GM12878 (cell line): ENCODE measurements around the gene FGFR1OP2.

ENCODE experiments used
- BRCA1 ChIP-seq: IDR thresholded peaks from 2 replicates; pipeline ENCODE4 v1.6.1; 2011; ENCODE audit warnings: low read depth, low read length, improper control_type of control experiment
- CHD4 ChIP-seq: fragments of 200-600 bp; sonication (generic); IDR thresholded peaks from 2 replicates; pipeline ENCODE4 v1.6.1; 2016; ENCODE audit warnings: mild to moderate bottlenecking
- FOXK2 ChIP-seq: fragments of 450-650 bp; IDR thresholded peaks from 2 replicates; pipeline ENCODE4 v1.6.1; 2017; ENCODE audit warnings: mild to moderate bottlenecking, moderate library complexity
- GABPA ChIP-seq: IDR thresholded peaks from 2 replicates; pipeline ENCODE4 v1.6.1; 2014; ENCODE audit warnings: antibody characterized with exemption, low read depth, mild to moderate bottlenecking, inconsistent platforms
- HDAC2 ChIP-seq: fragments of 200-600 bp; sonication (generic); IDR thresholded peaks from 2 replicates; pipeline ENCODE4 v1.6.1; 2017
- MYC ChIP-seq: IDR thresholded peaks from 2 replicates; pipeline ENCODE4 v1.6.1; 2011; ENCODE audit warnings: mild to moderate bottlenecking, low read length, moderate library complexity, inconsistent platforms; ENCODE audit not compliant: insufficient read depth, insufficient replicate concordance, insufficient read length, severe bottlenecking
- NFYB ChIP-seq: IDR thresholded peaks from 2 replicates; pipeline ENCODE4 v1.6.1; 2011; ENCODE audit warnings: low read depth, mild to moderate bottlenecking, low read length, improper control_type of control experiment, moderate library complexity; ENCODE audit not compliant: insufficient read depth
- POLR2A ChIP-seq: IDR thresholded peaks from 2 replicates; pipeline ENCODE4 v1.6.1; 2011; ENCODE audit warnings: low read depth, mild to moderate bottlenecking, low read length
- POLR2AphosphoS5 ChIP-seq: IDR thresholded peaks from 2 replicates; pipeline ENCODE4 v1.6.1; 2011; ENCODE audit warnings: mild to moderate bottlenecking, low read length, inconsistent platforms
- TAF1 ChIP-seq: IDR thresholded peaks from 2 replicates; pipeline ENCODE4 v1.6.1; 2011; ENCODE audit warnings: mild to moderate bottlenecking, low read depth, low read length, borderline replicate concordance
- YY1 ChIP-seq: IDR thresholded peaks from 2 replicates; pipeline ENCODE4 v1.6.1; 2011; ENCODE audit warnings: low read depth, mild to moderate bottlenecking, low read length
- TF ChIP-seq, protein P1 (sequence below), 3 experiments: IDR thresholded peaks in 2 of 3; conservative IDR thresholded peaks in 1 of 3; 2 replicates each; pipeline ENCODE4 v1.5.1; 2011; ENCODE audit warnings: low read depth in 3 of 3, low read length in 3 of 3, mild to moderate bottlenecking in 3 of 3, control low read depth in 2 of 3, moderate library complexity in 2 of 3, inconsistent platforms in 1 of 3, mixed read lengths in 1 of 3; ENCODE audit not compliant: control insufficient read depth in 2 of 3, insufficient read depth in 1 of 3; ENCODE audit errors: extremely low read depth in 1 of 3
- TF ChIP-seq, protein P2 (sequence below): fragments of 150-350 bp; IDR thresholded peaks from 2 replicates; pipeline ENCODE4 v1.6.1; 2016; ENCODE audit warnings: low read depth, low read length

- TF ChIP-seq HDAC2: no peak
- no peak for TF ChIP-seq MYC
- TF ChIP-seq GABPA: no peak
- TF ChIP-seq, protein P1, sequence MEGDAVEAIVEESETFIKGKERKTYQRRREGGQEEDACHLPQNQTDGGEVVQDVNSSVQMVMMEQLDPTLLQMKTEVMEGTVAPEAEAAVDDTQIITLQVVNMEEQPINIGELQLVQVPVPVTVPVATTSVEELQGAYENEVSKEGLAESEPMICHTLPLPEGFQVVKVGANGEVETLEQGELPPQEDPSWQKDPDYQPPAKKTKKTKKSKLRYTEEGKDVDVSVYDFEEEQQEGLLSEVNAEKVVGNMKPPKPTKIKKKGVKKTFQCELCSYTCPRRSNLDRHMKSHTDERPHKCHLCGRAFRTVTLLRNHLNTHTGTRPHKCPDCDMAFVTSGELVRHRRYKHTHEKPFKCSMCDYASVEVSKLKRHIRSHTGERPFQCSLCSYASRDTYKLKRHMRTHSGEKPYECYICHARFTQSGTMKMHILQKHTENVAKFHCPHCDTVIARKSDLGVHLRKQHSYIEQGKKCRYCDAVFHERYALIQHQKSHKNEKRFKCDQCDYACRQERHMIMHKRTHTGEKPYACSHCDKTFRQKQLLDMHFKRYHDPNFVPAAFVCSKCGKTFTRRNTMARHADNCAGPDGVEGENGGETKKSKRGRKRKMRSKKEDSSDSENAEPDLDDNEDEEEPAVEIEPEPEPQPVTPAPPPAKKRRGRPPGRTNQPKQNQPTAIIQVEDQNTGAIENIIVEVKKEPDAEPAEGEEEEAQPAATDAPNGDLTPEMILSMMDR (IDR thresholded peaks at IDR 0.05 in 2 of 3, conservative IDR thresholded peaks at IDR 0.05 in 1 of 3; ENCODE audit: control insufficient read depth in 2 of 3, extremely low read depth in 1 of 3, insufficient read depth in 1 of 3, low read depth in 3 of 3, low read length in 3 of 3): no peak
- no peak for TF ChIP-seq POLR2A
- no peak for TF ChIP-seq CHD4
- TF ChIP-seq, protein P2, sequence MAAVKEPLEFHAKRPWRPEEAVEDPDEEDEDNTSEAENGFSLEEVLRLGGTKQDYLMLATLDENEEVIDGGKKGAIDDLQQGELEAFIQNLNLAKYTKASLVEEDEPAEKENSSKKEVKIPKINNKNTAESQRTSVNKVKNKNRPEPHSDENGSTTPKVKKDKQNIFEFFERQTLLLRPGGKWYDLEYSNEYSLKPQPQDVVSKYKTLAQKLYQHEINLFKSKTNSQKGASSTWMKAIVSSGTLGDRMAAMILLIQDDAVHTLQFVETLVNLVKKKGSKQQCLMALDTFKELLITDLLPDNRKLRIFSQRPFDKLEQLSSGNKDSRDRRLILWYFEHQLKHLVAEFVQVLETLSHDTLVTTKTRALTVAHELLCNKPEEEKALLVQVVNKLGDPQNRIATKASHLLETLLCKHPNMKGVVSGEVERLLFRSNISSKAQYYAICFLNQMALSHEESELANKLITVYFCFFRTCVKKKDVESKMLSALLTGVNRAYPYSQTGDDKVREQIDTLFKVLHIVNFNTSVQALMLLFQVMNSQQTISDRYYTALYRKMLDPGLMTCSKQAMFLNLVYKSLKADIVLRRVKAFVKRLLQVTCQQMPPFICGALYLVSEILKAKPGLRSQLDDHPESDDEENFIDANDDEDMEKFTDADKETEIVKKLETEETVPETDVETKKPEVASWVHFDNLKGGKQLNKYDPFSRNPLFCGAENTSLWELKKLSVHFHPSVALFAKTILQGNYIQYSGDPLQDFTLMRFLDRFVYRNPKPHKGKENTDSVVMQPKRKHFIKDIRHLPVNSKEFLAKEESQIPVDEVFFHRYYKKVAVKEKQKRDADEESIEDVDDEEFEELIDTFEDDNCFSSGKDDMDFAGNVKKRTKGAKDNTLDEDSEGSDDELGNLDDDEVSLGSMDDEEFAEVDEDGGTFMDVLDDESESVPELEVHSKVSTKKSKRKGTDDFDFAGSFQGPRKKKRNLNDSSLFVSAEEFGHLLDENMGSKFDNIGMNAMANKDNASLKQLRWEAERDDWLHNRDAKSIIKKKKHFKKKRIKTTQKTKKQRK: no peak
- TF ChIP-seq POLR2AphosphoS5: no peak
- TF ChIP-seq BRCA1: no peak
- TF ChIP-seq TAF1: no peak
- TF ChIP-seq NFYB: no peak
- no peak for TF ChIP-seq FOXK2
- TF ChIP-seq YY1: no peak
Measured at GRCh38 chr12:26966842-26967241, 28.6 kb downstream of the FGFR1OP2 start.
